ENCODE data around the gene C8A. TPM values are rescaled to one million over a fixed set of nuclear protein-coding genes. Genes with fewer than 3 reads are reported as not detected.
A peak's percentile ranks its signal among the peaks of the same experiment; 100 is the strongest.

Gene C8A
- total RNA-seq, 2 donors from 2014 or later, result not detected

GRCh38 chr1:56898879-56899278 is 44.3 kb downstream of the C8A start:
- H3K9ac ChIP-seq (ENCODE audit: extremely low read depth, low read length, poor library complexity, severe bottlenecking), result no peak overlapping the region
- Mint-ChIP-seq H3K36me3 (ENCODE audit: low read depth) (no peaks in the 10 kb centered on the region), H3K27ac (no peak overlapping the region), H3K4me1 (peaks cover 18% of the 10 kb centered on the region), H3K9me3 (no peaks in the 10 kb centered on the region), H3K27me3 (ENCODE audit: insufficient read depth) (peaks cover 18% of the 10 kb centered on the region), H3K4me3 (no peak overlapping the region)
- H3K9me3 ChIP-seq (ENCODE audit: control insufficient read depth, low read length), result no peaks in the 10 kb centered on the region
- no peaks in the 10 kb centered on the region for H3K4me1 ChIP-seq (ENCODE audit: control insufficient read depth, insufficient read depth, low read length)
- TF ChIP-seq CTCF (conservative IDR thresholded peaks at IDR 0.05), result no peak
- peak; percentile 2 for DNase-seq
- 33 to 78% methylated on average over 1 to 2 of the region's 2 CpGs for WGBS, 2 experiments (ENCODE audit: insufficient coverage in 1 of 2, insufficient read length in 1 of 2)
- peaks cover 5% of the 10 kb centered on the region for H3K27me3 ChIP-seq (ENCODE audit: control insufficient read depth, insufficient read depth, low read length, poor library complexity, severe bottlenecking)
- H3K4me3 ChIP-seq (ENCODE audit: low read length), result no peak overlapping the region
- H3K36me3 ChIP-seq (ENCODE audit: control insufficient read depth, insufficient read depth, low read length), result no peaks in the 10 kb centered on the region
- H3K27ac ChIP-seq (ENCODE audit: low read depth, low read length), result no peak overlapping the region

- no peak for DNase-seq
- Mint-ChIP-seq H3K4me1 (peaks cover 18% of the 10 kb centered on the region), H3K27ac (no peak overlapping the region), H3K36me3 (ENCODE audit: low read depth) (no peaks in the 10 kb centered on the region), H3K9me3 (no peaks in the 10 kb centered on the region), H3K4me3 (no peak overlapping the region), H3K27me3 (ENCODE audit: insufficient read depth) (peaks cover 19% of the 10 kb centered on the region)
- WGBS, 2 experiments (ENCODE audit: insufficient coverage in 1 of 2, insufficient read length in 1 of 2), result 84 to 85% methylated on average over 3 of the region's 3 CpGs
- Histone ChIP-seq H3K9me3 (ENCODE audit: control insufficient read depth, low read length) (no peaks in the 10 kb centered on the region), H3K9ac (ENCODE audit: extremely low read depth, low read length, poor library complexity, severe bottlenecking) (no peak overlapping the region), H3K4me1 (ENCODE audit: control insufficient read depth, insufficient read depth, low read length) (no peaks in the 10 kb centered on the region), H3K27me3 (ENCODE audit: control insufficient read depth, insufficient read depth, low read length, poor library complexity, severe bottlenecking) (no peaks in the 10 kb centered on the region), H3K27ac (ENCODE audit: low read depth, low read length) (no peak overlapping the region), H3K36me3 (ENCODE audit: control insufficient read depth, insufficient read depth, low read length) (no peaks in the 10 kb centered on the region), H3K4me3 (ENCODE audit: low read length) (no peak overlapping the region)
- TF ChIP-seq CTCF (conservative IDR thresholded peaks at IDR 0.05), result no peak
Observed at GRCh38 chr1:56901716-56902115, 47.1 kb downstream of the C8A start.

GRCh38 chr1:56903778-56904177 is 49.2 kb downstream of the C8A start:
- H3K36me3 ChIP-seq (ENCODE audit: control insufficient read depth, insufficient read depth, low read length), result no peaks in the 10 kb centered on the region
- no peaks in the 10 kb centered on the region for H3K27me3 ChIP-seq (ENCODE audit: control insufficient read depth, insufficient read depth, low read length, poor library complexity, severe bottlenecking)
- no peak overlapping the region for H3K27ac ChIP-seq (ENCODE audit: low read depth, low read length)
- H3K4me1 Mint-ChIP-seq, result peaks cover 18% of the 10 kb centered on the region
- WGBS, 2 experiments (ENCODE audit: insufficient coverage in 1 of 2, insufficient read length in 1 of 2), result 96 to 100% methylated on average over 1 of the region's 1 CpG
- no peaks in the 10 kb centered on the region for H3K4me1 ChIP-seq (ENCODE audit: control insufficient read depth, insufficient read depth, low read length)
- no peak overlapping the region for H3K27ac Mint-ChIP-seq
- H3K27me3 Mint-ChIP-seq (ENCODE audit: insufficient read depth), result peaks cover 14% of the 10 kb centered on the region
- TF ChIP-seq CTCF (conservative IDR thresholded peaks at IDR 0.05), result no peak
- no peak overlapping the region for H3K4me3 Mint-ChIP-seq
- no peaks in the 10 kb centered on the region for H3K9me3 Mint-ChIP-seq
- no peaks in the 10 kb centered on the region for H3K36me3 Mint-ChIP-seq (ENCODE audit: low read depth)
- no peaks in the 10 kb centered on the region for H3K9me3 ChIP-seq (ENCODE audit: control insufficient read depth, low read length)
- no peak for DNase-seq
- H3K4me3 ChIP-seq (ENCODE audit: low read length), result no peak overlapping the region
- no peak overlapping the region for H3K9ac ChIP-seq (ENCODE audit: extremely low read depth, low read length, poor library complexity, severe bottlenecking)

All from endodermal cell (in vitro differentiated cells).